M059J (cell line): ENCODE results near the gene TGFBR2. TPM values are rescaled to one million over a fixed set of nuclear protein-coding genes. Genes with fewer than 3 reads are reported as not detected.

Experiments used
- DNase-seq: peaks from one replicate; pipeline ENCODE4 v3.0.0-alpha.2; 2012; ENCODE audit warnings: low read depth
- total RNA-seq: library from RNA; depleted of rRNA; stranded (reverse); fragments of >200 nt; shearing (Covaris generic); gene quantifications from 2 replicates; pipeline ENCODE4 v1.2.3, GENCODE V29; 2014

TGFBR2 gene
- total RNA-seq, 1 experiment from 2014 or later = 27.1 TPM

DNA sequence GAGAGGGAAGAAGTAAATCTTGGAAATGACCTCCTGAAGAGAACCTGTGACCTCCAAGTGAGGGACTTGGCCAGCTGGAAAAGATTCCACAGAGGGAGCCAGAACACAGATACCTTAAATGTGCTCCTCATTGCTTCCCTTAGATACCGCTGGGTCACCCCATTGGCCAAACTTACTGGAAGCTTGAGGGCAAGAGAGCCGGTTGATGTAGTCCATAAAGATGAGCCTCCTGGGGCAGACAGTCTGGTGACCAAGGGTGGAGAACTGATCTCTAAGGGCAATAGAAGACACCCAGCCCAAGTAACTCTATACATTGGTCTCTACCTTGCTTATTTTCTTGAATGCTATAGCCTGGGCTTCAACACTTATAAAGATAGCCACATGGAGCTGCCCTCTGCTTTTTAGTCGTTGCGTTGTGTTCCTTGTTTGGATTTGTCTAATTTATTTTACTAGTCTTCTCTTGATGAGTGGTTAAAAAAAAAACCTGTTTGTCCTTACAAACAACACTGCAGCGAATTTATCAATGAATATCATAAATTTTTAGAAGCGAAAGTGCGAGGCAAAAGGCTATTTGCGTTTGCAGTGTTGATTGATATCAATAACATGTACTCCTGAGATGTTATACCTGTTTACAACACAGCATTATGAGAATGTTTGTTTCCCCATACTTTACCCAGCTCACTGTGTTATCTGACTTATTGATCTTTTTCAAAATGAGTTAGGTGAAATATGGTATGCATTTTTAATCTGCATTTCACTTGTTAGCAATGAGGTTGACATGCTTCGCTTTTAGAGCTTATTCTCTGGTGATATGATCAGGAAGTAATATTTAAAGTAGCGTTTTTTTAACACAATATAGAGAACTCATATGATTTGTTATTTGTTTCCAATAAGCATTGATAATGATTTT is 31.2 kb downstream of the TGFBR2 start:
- DNase-seq = no peak

DNA sequence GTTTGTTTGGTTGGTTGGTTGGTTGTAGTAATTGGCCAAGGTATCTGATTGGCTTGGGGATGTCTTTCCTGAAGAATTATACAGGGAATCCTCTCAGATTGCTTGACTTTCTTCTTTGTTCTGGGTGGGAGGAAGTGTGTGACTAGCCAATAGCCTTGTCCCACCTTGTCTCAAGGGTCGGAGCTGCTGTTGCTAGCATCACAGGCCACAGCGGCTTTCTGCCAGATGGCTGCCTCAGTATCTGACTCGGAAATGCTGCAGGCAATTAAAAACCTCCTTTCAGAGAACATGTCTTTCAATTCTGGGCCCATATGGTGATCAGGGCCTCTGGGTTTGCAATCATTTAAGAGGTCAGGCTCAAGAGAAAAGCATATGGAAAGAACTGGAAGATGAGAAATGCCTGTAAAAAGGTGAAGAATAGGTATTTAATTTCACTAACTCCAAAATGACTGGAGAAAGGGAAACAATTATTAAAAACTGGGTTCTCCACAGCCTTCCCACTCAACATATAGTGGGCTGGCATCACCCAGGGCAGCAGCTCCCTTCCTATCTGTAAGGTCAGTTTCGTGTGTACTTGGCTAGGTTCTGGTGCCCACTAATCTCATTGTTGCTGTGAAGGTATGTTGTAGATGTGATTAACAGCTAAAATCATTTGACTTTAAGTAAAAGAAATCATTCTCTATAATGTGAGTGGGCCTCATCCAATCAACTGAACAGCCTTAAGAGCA is 32.4 kb downstream of the TGFBR2 start:
- DNase-seq = no peak

DNA sequence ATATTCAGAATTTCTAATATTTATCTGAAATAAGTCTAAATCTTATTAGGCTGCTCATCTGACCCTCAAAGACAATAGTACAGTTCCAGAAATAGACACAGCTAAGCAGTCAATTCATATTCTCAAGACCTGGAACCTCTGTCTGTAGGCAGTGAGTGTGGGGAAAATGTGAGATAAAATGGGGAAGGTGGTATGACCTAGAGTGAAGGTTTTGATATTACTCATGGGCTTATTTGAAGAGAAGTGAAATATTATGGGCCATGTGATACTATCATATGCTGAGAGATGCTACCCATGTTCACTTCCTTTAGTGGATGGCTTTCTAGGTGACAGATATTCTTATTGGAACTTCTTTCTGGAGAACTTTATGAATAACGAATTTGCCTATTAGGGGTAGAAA is 33.5 kb downstream of the TGFBR2 start:
- no peak for DNase-seq

DNA sequence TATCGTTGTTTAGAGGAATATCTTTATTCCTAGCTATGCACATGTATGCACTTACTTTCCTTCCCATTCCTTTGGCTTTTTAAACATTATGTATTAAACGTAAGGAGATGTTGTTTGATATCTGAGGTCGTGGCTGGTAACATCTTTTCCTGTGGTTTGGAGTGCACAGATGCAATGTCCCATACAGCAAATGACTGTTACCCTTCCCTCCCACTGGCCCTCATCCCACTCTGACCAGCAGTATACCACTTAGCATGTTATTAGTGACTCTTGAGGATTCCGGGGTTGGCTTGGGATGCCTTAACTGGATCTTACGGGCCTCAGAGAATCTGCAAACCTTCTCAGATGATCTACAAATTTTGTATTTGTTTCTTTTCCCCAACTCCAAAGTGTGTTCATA is 34.5 kb downstream of the TGFBR2 start:
- DNase-seq = no peak

GRCh38 chr3:30641416-30642251 is 35.2 kb downstream of the TGFBR2 start:
- DNase-seq = no peak

- no peak for DNase-seq
These were observed 36.5 kb downstream of the TGFBR2 start for GRCh38 chr3:30642849-30643361.

- DNase-seq = no peak
These were observed 37.5 kb downstream of the TGFBR2 start for GRCh38 chr3:30643763-30644462.

- DNase-seq = peak; percentile 44
These were observed 38.2 kb downstream of the TGFBR2 start for GRCh38 chr3:30644615-30645014.

- DNase-seq = no peak
These were observed 38.7 kb downstream of the TGFBR2 start for GRCh38 chr3:30645077-30645476.

GRCh38 chr3:30646181-30646876 is 39.9 kb downstream of the TGFBR2 start:
- DNase-seq = no peak

DNA sequence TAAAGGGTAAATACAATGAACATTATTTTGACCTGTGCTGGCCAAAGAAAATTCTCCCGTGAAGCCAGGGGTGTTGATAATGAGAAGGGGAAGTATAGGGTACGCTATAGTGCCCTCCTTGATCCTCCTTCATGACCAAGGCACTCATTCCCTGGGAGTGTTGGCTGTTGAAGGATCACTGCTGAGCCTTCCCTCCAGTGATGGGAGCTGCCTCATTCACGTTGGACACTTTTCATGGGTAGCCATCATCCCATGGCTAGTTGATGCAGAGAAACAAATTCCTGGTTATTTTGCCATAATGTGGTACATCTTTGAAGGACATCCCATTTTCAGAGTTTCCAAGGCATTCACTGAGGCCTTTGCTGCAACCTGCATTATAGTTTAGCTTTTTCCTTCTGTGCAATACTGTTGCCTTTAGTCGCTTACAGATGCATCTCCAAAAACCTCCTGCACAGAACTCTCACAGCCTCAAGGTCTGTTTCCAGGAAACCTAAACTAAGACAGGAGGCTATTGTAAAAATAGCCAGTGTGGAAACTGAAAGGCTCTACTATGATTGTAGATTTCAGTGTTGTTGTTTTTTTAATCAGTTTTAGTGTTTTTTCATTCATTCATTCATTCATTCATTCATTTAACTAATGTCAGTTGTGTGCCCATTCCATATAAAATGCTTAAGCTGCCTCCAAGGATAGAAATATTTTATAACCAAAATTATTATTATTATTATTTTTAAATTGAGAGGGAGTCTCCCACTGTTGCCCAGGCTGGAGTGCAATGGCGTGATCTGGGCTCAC is 40.8 kb downstream of the TGFBR2 start:
- no peak for DNase-seq

DNA sequence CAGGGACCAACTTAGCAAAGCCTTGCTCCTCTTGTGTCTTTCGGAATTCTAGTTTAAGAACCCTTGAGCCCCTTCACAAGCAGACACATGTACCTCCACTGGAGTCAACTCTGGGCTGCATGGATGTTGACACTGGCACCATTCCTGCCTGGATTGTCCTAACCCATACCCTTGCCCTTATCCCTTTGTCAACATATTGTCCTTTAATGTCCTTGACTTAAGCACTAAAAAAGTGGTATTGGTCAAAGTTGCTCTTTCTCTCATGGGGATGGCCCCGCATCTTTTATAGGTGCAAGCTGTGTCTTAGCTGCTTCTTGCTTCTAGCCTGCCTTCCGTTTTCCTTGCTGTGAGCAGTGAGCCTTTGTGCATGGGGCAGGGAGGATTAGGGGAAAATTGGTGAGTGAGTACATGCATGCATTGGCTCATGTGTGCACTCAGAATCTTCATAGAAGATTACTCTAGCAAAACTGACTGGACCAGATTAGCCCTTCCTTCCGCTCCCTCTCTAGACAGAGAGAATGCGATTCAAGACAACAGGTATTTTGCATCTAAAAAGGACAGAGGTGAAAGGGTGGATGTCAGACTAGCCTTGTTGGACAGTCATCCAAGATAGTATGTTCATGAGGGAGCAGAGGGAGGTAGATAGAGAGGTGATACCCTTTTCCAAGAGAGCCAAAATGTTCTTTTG is 42.4 kb downstream of the TGFBR2 start:
- DNase-seq = no peak

- DNase-seq = no peak
These were observed 43.3 kb downstream of the TGFBR2 start for GRCh38 chr3:30649572-30650318.

DNA sequence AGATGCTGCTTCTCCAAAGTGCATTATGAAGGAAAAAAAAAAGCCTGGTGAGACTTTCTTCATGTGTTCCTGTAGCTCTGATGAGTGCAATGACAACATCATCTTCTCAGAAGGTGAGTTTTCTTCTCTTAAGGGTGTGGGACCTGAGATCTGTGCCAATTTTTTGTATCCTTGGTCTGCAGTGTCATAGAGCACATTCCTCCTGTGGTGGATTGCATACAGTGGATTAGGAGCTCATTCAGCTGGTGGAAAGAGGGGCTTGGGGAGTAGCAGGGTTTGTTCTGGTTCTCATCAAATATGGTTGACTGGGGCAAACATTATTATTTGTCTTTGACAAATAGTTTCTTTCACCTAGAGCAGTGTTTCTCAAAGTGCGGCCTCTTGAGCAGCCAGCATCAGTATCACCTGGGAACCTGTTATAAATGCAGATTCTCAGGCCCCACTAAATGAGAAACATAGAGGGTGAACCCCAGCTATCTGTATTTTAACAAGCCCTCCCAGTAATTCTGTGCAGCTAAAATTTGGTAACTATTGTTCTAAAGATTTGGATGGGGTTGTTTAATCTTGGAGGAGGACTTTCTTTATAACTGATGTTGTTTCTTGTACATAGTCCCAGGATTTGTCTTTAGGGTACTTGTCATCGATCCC is 44.1 kb downstream of the TGFBR2 start:
- no peak for DNase-seq

GRCh38 chr3:30654269-30654668 is 47.9 kb downstream of the TGFBR2 start:
- no peak for DNase-seq

- peak; percentile 70 for DNase-seq
These were observed 48.9 kb downstream of the TGFBR2 start for GRCh38 chr3:30655187-30655812.

DNA sequence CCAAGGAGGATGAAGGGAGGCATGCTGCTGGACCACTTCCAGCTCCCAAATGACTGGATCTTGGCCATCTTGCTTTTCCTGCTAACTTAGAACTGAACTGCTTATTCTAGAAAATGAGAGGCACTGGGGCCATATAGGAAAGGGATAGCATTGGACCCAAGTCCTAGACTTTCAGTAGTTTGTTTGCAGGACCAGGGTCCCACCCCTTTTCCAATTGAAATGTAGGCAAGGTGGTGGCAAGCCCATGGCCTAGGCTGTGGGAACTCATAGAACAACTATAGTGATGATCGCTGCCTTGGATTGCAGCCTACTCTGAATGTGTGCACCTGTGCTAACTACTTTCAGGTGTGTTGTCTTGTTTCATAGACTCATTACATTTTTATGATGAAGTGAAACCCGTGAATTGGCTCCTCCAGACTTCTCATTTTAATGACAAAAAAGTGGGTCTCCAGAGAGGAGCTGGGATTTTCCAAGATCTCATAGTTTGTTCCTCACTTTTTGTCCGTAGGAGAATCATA is 50.3 kb downstream of the TGFBR2 start:
- DNase-seq = no peak
